ENCODE results near the gene CXCR5. TPM values are rescaled to one million over a fixed set of nuclear protein-coding genes. Genes with fewer than 3 reads are reported as not detected.

Gene CXCR5
- total RNA-seq, 1 experiment from 2014 or later: not detected

DNA sequence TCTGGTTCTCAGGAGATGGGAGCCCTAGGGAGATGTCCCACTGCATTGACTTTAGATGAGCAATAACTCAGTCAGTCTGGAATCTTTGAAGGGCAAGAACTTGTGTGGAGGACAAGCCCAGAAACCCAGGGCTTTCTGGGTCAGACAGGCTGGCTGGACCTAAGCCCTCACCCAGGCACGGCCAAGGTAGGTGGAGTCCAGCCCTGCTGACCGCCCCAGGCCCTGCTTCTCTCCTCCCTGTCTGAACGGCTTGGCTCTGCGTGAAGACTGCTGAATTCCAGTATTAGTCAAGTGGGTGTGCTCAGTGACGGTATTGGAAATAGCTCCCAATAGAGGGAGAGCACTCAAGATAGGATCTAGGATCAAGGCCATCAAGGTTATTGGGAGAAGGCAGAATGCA is 6.1 kb downstream of the CXCR5 start:
- no peaks in the 10 kb centered on the region for H3K27me3 ChIP-seq (ENCODE audit: low read length)
- H3K4me1 ChIP-seq (ENCODE audit: insufficient read depth, low read length): peaks cover 16% of the 10 kb centered on the region
- ChIA-PET POLR2A (ENCODE audit: unreplicated experiment) (no interaction called here), CTCF (no interaction called here)
- H2AFZ ChIP-seq (ENCODE audit: low read length): no peak overlapping the region
- H3K36me3 ChIP-seq (ENCODE audit: low read depth, low read length): no peaks in the 10 kb centered on the region
- no peaks in the 10 kb centered on the region for H3K9me3 ChIP-seq (ENCODE audit: low read length)
- intact Hi-C loops (cut with micrococcal nuclease): no loop called here
- BruUV-seq (replicated peaks): no TSS peak
- H3F3A ChIP-seq (ENCODE audit: low read length, unreplicated experiment): no peaks in the 10 kb centered on the region
- no peaks in the 10 kb centered on the region for H3K79me2 ChIP-seq (ENCODE audit: low read length)
- H3K4me2 ChIP-seq (ENCODE audit: low read length): no peak overlapping the region
- no peak for ATAC-seq
- H3K27ac ChIP-seq (ENCODE audit: low read length): no peak overlapping the region
- no peak for DNase-seq
- TF ChIP-seq EZH2phosphoT487 (IDR thresholded peaks at IDR 0.05; ENCODE audit: borderline replicate concordance, low read length) (no peak), EZH2 (IDR thresholded peaks at IDR 0.05; ENCODE audit: low read length, unreplicated experiment) (no peak)
- TF ChIP-seq, protein P1, sequence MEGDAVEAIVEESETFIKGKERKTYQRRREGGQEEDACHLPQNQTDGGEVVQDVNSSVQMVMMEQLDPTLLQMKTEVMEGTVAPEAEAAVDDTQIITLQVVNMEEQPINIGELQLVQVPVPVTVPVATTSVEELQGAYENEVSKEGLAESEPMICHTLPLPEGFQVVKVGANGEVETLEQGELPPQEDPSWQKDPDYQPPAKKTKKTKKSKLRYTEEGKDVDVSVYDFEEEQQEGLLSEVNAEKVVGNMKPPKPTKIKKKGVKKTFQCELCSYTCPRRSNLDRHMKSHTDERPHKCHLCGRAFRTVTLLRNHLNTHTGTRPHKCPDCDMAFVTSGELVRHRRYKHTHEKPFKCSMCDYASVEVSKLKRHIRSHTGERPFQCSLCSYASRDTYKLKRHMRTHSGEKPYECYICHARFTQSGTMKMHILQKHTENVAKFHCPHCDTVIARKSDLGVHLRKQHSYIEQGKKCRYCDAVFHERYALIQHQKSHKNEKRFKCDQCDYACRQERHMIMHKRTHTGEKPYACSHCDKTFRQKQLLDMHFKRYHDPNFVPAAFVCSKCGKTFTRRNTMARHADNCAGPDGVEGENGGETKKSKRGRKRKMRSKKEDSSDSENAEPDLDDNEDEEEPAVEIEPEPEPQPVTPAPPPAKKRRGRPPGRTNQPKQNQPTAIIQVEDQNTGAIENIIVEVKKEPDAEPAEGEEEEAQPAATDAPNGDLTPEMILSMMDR (conservative IDR thresholded peaks at IDR 0.05; ENCODE audit: low read depth, low read length): no peak
- no peak overlapping the region for H3K4me3 ChIP-seq (ENCODE audit: low read length)
- no peaks in the 10 kb centered on the region for H4K20me1 ChIP-seq (ENCODE audit: low read length)
- no peaks in the 10 kb centered on the region for H3K9me2 ChIP-seq (replicated peaks; ENCODE audit: low read length)
- H3K9ac ChIP-seq (ENCODE audit: low read length): no peak overlapping the region

GRCh38 chr11:118892514-118892913 is 8.8 kb downstream of the CXCR5 start:
- H3K9me3 ChIP-seq (ENCODE audit: low read length): no peaks in the 10 kb centered on the region
- ATAC-seq: no peak
- DNase-seq: no peak
- H3K79me2 ChIP-seq (ENCODE audit: low read length): no peaks in the 10 kb centered on the region
- intact Hi-C loops (cut with micrococcal nuclease): no loop called here
- no peak overlapping the region for H3K9ac ChIP-seq (ENCODE audit: low read length)
- no peaks in the 10 kb centered on the region for H3K27me3 ChIP-seq (ENCODE audit: low read length)
- H2AFZ ChIP-seq (ENCODE audit: low read length): no peak overlapping the region
- BruUV-seq (replicated peaks): no TSS peak
- H4K20me1 ChIP-seq (ENCODE audit: low read length): no peaks in the 10 kb centered on the region
- H3K4me1 ChIP-seq (ENCODE audit: insufficient read depth, low read length): peaks cover 13% of the 10 kb centered on the region
- H3K9me2 ChIP-seq (replicated peaks; ENCODE audit: low read length): no peaks in the 10 kb centered on the region
- no peak overlapping the region for H3K4me3 ChIP-seq (ENCODE audit: low read length)
- H3K27ac ChIP-seq (ENCODE audit: low read length): no peak overlapping the region
- CTCF ChIA-PET: no interaction called here
- POLR2A ChIA-PET (ENCODE audit: unreplicated experiment): no interaction called here
- H3K36me3 ChIP-seq (ENCODE audit: low read depth, low read length): no peaks in the 10 kb centered on the region; the same call in 1 of the 2 replicates
- H3K4me2 ChIP-seq (ENCODE audit: low read length): no peak overlapping the region
- no peak for TF ChIP-seq EZH2phosphoT487 (IDR thresholded peaks at IDR 0.05; ENCODE audit: borderline replicate concordance, low read length)
- no peak for TF ChIP-seq EZH2 (IDR thresholded peaks at IDR 0.05; ENCODE audit: low read length, unreplicated experiment)
- TF ChIP-seq, protein P1 (conservative IDR thresholded peaks at IDR 0.05; ENCODE audit: low read depth, low read length): no peak
- H3F3A ChIP-seq (ENCODE audit: low read length, unreplicated experiment): no peaks in the 10 kb centered on the region

GRCh38 chr11:118892964-118893363 is 9.3 kb downstream of the CXCR5 start:
- Histone ChIP-seq H3K9me2 (replicated peaks; ENCODE audit: low read length) (no peaks in the 10 kb centered on the region), H3K9ac (ENCODE audit: low read length) (no peak overlapping the region), H3K4me1 (ENCODE audit: insufficient read depth, low read length) (peaks cover 9% of the 10 kb centered on the region), H3K27me3 (ENCODE audit: low read length) (no peaks in the 10 kb centered on the region), H3F3A (ENCODE audit: low read length, unreplicated experiment) (no peaks in the 10 kb centered on the region), H2AFZ (ENCODE audit: low read length) (no peak overlapping the region), H3K9me3 (ENCODE audit: low read length) (no peaks in the 10 kb centered on the region), H4K20me1 (ENCODE audit: low read length) (no peaks in the 10 kb centered on the region), H3K4me2 (ENCODE audit: low read length) (no peak overlapping the region), H3K4me3 (ENCODE audit: low read length) (no peak overlapping the region), H3K36me3 (ENCODE audit: low read depth, low read length) (no peaks in the 10 kb centered on the region; the same call in 1 of the 2 replicates), H3K79me2 (ENCODE audit: low read length) (no peaks in the 10 kb centered on the region), H3K27ac (ENCODE audit: low read length) (no peak overlapping the region)
- DNase-seq: no peak
- BruUV-seq (replicated peaks): no TSS peak
- ChIA-PET CTCF (no interaction called here), POLR2A (ENCODE audit: unreplicated experiment) (no interaction called here)
- TF ChIP-seq, protein P1 (conservative IDR thresholded peaks at IDR 0.05; ENCODE audit: low read depth, low read length): no peak
- TF ChIP-seq EZH2phosphoT487 (IDR thresholded peaks at IDR 0.05; ENCODE audit: borderline replicate concordance, low read length) (no peak), EZH2 (IDR thresholded peaks at IDR 0.05; ENCODE audit: low read length, unreplicated experiment) (no peak)
- no peak for ATAC-seq
- intact Hi-C loops (cut with micrococcal nuclease): no loop called here
